HEK293 (cell line): ENCODE measurements around the gene NOL7.

ENCODE experiments used
- CTCF ChIA-PET: fragments of 350-600 bp; formaldehyde crosslinking; extraction: SDS; loops from one replicate; lab custom pipeline; 2021; ENCODE audit warnings: antibody characterized with exemption; lab: Yijun Ruan, JAX
- POLR2A ChIA-PET: fragments of 300-600 bp; formaldehyde crosslinking; extraction: SDS; loops from one replicate; lab custom pipeline; 2020; ENCODE audit warnings: antibody characterized with exemption, inconsistent platforms; lab: Yijun Ruan, JAX
- H3K27ac ChIP-seq: fragments of 200-500 bp; sonication (Bioruptor generic); 2 replicates; pipeline ENCODE4 v1.5.1; 2014; ENCODE audit warnings: low read depth, low read length, control low read depth, inconsistent platforms; ENCODE audit errors: extremely low read depth
- H3K36me3 ChIP-seq, 2 experiments: fragments of 200-500 bp in 1 of 2; sonication (Bioruptor generic) in 1 of 2; 1 replicate in 1 of 2; 2 replicates in 1 of 2; pipeline ENCODE4 v1.5.1; 2014 to 2017; ENCODE audit warnings: inconsistent platforms in 2 of 2, low read length in 2 of 2; ENCODE audit not compliant: control insufficient read depth in 2 of 2, insufficient read depth in 1 of 2
- H3K4me1 ChIP-seq: fragments of 200-500 bp; sonication (Bioruptor generic); 2 replicates; pipeline ENCODE4 v1.5.1; 2014; ENCODE audit warnings: mild to moderate bottlenecking, low read length, inconsistent platforms; ENCODE audit not compliant: control insufficient read depth, insufficient read depth
- H3K4me3 ChIP-seq: 2 replicates; pipeline ENCODE4 v1.5.1; 2011; ENCODE audit warnings: low read depth, mild to moderate bottlenecking, control low read depth, low read length, moderate library complexity
- H3K9me3 ChIP-seq: fragments of 200-500 bp; sonication (Bioruptor generic); 2 replicates; pipeline ENCODE4 v1.5.1; 2014; ENCODE audit warnings: low read depth, low read length, inconsistent platforms; ENCODE audit not compliant: control insufficient read depth, insufficient read depth
- HIC1 ChIP-seq: fragments of 450-650 bp; formaldehyde crosslinking; IDR thresholded peaks from 2 replicates; pipeline ENCODE4 v1.5.1; 2016; ENCODE audit warnings: missing biosample characterization, missing genetic modification characterization
- HOXC10 ChIP-seq: sonication (generic); formaldehyde crosslinking; IDR thresholded peaks from 2 replicates; pipeline ENCODE4 v1.8.1; 2023; ENCODE audit warnings: mild to moderate bottlenecking, missing genetic modification reagents
- KLF10 ChIP-seq: fragments of 450-650 bp; IDR thresholded peaks from 2 replicates; pipeline ENCODE4 v1.5.1; 2018; ENCODE audit warnings: missing biosample characterization, mild to moderate bottlenecking, missing genetic modification characterization
- OVOL3 ChIP-seq: fragments of 450-650 bp; formaldehyde crosslinking; IDR thresholded peaks from 2 replicates; pipeline ENCODE4 v1.5.1; 2016; ENCODE audit warnings: missing biosample characterization, missing genetic modification characterization
- REST ChIP-seq: fragments of 450-650 bp; formaldehyde crosslinking; IDR thresholded peaks from 2 replicates; pipeline ENCODE4 v1.5.1; 2016; ENCODE audit warnings: missing biosample characterization, missing genetic modification characterization
- SP2 ChIP-seq: fragments of 450-650 bp; formaldehyde crosslinking; IDR thresholded peaks from 2 replicates; pipeline ENCODE4 v1.5.1; 2016; ENCODE audit warnings: missing biosample characterization, missing genetic modification characterization
- SP7 ChIP-seq: fragments of 450-650 bp; formaldehyde crosslinking; IDR thresholded peaks from 2 replicates; pipeline ENCODE4 v1.5.1; 2016; ENCODE audit warnings: missing biosample characterization, missing genetic modification characterization
- TCF7L2 ChIP-seq: IDR thresholded peaks from 2 replicates; pipeline ENCODE4 v1.6.1; 2011; ENCODE audit warnings: low read depth, mild to moderate bottlenecking, inconsistent platforms, low read length, moderate library complexity, borderline replicate concordance
- YY2 ChIP-seq: fragments of 450-650 bp; formaldehyde crosslinking; IDR thresholded peaks from 2 replicates; pipeline ENCODE4 v1.5.1; 2016; ENCODE audit warnings: missing biosample characterization, missing genetic modification characterization
- ZBTB11 ChIP-seq: fragments of 450-650 bp; formaldehyde crosslinking; conservative IDR thresholded peaks from 2 replicates; pipeline ENCODE4 v1.5.1; 2016; ENCODE audit warnings: low read depth, missing biosample characterization, missing genetic modification characterization
- ZBTB20 ChIP-seq: fragments of 450-650 bp; formaldehyde crosslinking; IDR thresholded peaks from 2 replicates; pipeline ENCODE4 v1.5.1; 2016; ENCODE audit warnings: missing biosample characterization, missing genetic modification characterization
- ZBTB49 ChIP-seq: fragments of 450-650 bp; formaldehyde crosslinking; IDR thresholded peaks from 2 replicates; pipeline ENCODE4 v1.5.1; 2016; ENCODE audit warnings: missing biosample characterization, missing genetic modification characterization, low read depth
- ZFHX2 ChIP-seq: fragments of 450-650 bp; formaldehyde crosslinking; conservative IDR thresholded peaks from 2 replicates; pipeline ENCODE4 v1.5.1; 2016; ENCODE audit warnings: missing biosample characterization, missing genetic modification characterization
- ZFP3 ChIP-seq: fragments of 450-650 bp; formaldehyde crosslinking; IDR thresholded peaks from 2 replicates; pipeline ENCODE4 v1.5.1; 2016; ENCODE audit warnings: low read depth, missing biosample characterization, missing genetic modification characterization
- ZNF10 ChIP-seq: fragments of 450-650 bp; formaldehyde crosslinking; IDR thresholded peaks from 2 replicates; pipeline ENCODE4 v1.5.1; 2017; ENCODE audit warnings: missing biosample characterization, missing genetic modification characterization
- ZNF24 ChIP-seq: fragments of 450-650 bp; formaldehyde crosslinking; IDR thresholded peaks from 2 replicates; pipeline ENCODE4 v1.5.1; 2016; ENCODE audit warnings: missing biosample characterization, missing genetic modification characterization
- ZNF266 ChIP-seq: fragments of 450-650 bp; formaldehyde crosslinking; IDR thresholded peaks from 2 replicates; pipeline ENCODE4 v1.5.1; 2016; ENCODE audit warnings: missing biosample characterization, missing genetic modification characterization, low read depth
- ZNF600 ChIP-seq: fragments of 450-650 bp; formaldehyde crosslinking; IDR thresholded peaks from 2 replicates; pipeline ENCODE4 v1.5.1; 2016; ENCODE audit warnings: missing biosample characterization, missing genetic modification characterization
- ZNF670 ChIP-seq: fragments of 450-650 bp; formaldehyde crosslinking; IDR thresholded peaks from 2 replicates; pipeline ENCODE4 v1.5.1; 2016; ENCODE audit warnings: missing biosample characterization, missing genetic modification characterization, low read depth
- ZNF830 ChIP-seq: fragments of 450-650 bp; IDR thresholded peaks from 2 replicates; pipeline ENCODE4 v1.5.0; 2018; ENCODE audit warnings: missing biosample characterization, missing genetic modification characterization, low read depth, mild to moderate bottlenecking, moderate library complexity
- ZNF843 ChIP-seq: fragments of 450-650 bp; formaldehyde crosslinking; IDR thresholded peaks from 2 replicates; pipeline ENCODE4 v1.5.1; 2016; ENCODE audit warnings: missing biosample characterization, missing genetic modification characterization
- ZSCAN23 ChIP-seq: fragments of 450-650 bp; formaldehyde crosslinking; IDR thresholded peaks from 2 replicates; pipeline ENCODE4 v1.5.1; 2016; ENCODE audit warnings: missing biosample characterization, missing genetic modification characterization

Gene NOL7

GRCh38 chr6:13614926-13615791 is at the start of gene NOL7 (continued):
- TF ChIP-seq ZNF670 (tag by site-specific recombination) (no peak), SP7 (tag by site-specific recombination) (peak; percentile 86), ZSCAN23 (no peak), YY2 (peak; percentile 87), HOXC10 (CRISPR knock-in tag) (peak; percentile 22; the same call in 1 of the 2 replicates), ZFP3 (tag by site-specific recombination) (no peak), TCF7L2 (no peak), ZNF266 (tag by site-specific recombination) (no peak), ZNF843 (tag by site-specific recombination) (peak; percentile 74), KLF10 (tag by site-specific recombination) (peak; percentile 78; the same call in 1 of the 2 replicates), OVOL3 (tag by site-specific recombination) (0 out of 2 replicates have a peak, but pooled peaks have one; percentile 11), ZNF830 (no peak), ZNF24 (tag by site-specific recombination) (peak; percentile 54; the same call in 1 of the 2 replicates), ZFHX2 (peak; percentile 98), ZBTB20 (tag by site-specific recombination) (peak; percentile 62; the same call in 1 of the 2 replicates)

- TF ChIP-seq ZNF600 (tag by site-specific recombination) (no peak), REST (tag by site-specific recombination) (no peak), ZBTB49 (tag by site-specific recombination) (no peak), HIC1 (tag by site-specific recombination) (no peak), ZBTB11 (tag by site-specific recombination) (no peak), SP2 (no peak), ZNF10 (tag by site-specific recombination) (peak; percentile 64; the same call in 1 of the 2 replicates)
- POLR2A ChIA-PET = interaction anchor here (0.7 to 1.4 kb wide), 2 partner anchors 8 to 51 kb away, joined by 3 to 8 read pairs; partner anchors contain the start of gene SIRT5
- H3K4me1 ChIP-seq = peaks cover 6% of the 10 kb centered on the region
- H3K36me3 ChIP-seq = no peaks in the 10 kb centered on the region
- H3K9me3 ChIP-seq = no peaks in the 10 kb centered on the region
- CTCF ChIA-PET = interaction anchor here (0.6 to 1.6 kb wide), 3 partner anchors 9 to 221 kb away, joined by 3 to 6 read pairs (median 5); partner anchors contain the start of gene SIRT5
- H3K4me3 ChIP-seq = no peak overlapping the region
- H3K27ac ChIP-seq = no peak overlapping the region
These were observed 49.2 kb upstream of the NOL7 start for GRCh38 chr6:13565921-13566320.
